Measurements from ENCODE around the gene PTF1A.

PTF1A gene

DNA sequence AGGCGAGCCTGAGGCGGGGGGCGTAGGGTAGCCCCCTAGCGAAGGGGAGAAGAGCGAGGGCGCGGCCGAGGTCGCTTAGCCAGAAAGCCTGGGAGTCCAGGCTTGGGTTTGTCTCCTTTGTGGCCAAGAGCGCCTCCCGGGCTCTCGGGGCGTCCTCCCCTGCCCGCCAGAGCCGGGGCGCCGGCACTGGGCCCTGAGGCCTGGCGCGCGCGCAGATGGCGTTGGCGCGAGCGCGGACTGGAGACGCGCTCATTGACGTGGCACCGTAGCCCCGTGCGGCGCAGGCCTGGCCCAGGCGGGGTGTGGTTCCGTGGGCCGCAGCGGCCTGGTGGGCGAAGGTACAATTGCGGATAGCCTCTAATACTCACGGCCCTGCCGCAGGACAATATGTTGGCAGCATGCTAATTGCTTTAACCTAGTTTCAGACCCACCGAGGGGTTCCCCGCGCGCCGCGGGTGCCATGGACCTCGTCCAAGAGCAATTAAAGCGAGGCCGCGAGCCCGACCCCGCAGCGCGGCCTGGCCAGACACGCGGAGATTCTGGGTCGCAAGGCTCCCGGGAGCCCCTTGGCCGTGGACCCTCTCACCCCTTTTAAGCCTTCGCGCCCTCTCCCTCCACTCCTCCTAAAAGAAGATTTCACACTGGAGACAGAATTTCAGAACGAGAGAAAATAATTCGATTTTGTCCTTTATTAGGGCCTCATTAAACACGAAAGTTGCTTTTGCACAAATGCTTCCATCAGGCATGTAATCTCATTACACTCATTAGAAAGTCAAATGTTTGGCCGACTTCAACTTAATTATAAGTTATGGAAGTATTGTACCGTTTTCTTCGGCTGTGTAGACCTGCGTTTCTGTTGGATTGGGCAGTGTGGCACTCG, 3.1 kb downstream of the PTF1A start:
- no peak overlapping the region for H3K4me3 ChIP-seq (ENCODE audit: low read depth, low read length)
- TF ChIP-seq CTCF (IDR thresholded peaks at IDR 0.05; ENCODE audit: low read depth, low read length, missing control alignments) = no peak
- no peak for DNase-seq (ENCODE audit: low read depth)

DNA sequence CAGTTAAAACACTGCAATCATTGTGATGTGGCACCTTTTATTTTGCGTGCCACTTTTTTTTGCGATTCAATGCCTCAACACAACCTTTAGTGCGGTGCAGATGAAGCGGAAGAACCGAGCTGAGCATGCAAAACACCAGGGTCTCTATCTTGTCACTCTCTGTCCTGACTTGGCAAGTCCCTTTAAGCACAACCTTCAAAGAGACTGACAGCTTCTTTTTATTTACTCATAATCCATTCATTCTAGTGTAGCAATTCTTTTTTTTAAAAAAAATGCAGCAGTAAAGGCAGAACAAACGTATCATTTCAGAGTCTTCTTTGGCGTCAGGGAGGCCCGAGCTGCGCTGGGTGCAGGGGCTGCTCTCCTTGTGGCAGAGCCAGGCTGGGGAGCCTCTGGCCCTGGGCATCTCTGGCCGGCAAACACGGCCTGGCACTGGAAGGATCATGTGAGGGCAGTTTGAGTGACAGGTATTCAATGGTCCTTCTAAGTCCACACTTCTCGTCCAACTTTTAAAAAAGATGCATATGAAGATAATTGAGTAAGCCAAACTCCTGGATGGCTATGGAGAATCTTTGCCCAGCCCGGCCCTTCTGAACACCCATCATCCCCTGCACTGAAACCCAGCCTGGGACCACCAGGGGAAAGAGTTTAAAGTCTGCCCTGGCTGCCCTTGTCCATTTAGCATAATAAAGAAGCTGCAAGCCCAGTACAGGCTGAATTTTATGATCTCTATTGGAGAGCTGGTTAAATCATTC, 3.9 kb downstream of the PTF1A start:
- H3K4me3 ChIP-seq (ENCODE audit: low read depth, low read length) = no peak overlapping the region
- TF ChIP-seq CTCF (IDR thresholded peaks at IDR 0.05; ENCODE audit: low read depth, low read length, missing control alignments) = no peak
- no peak for DNase-seq (ENCODE audit: low read depth)

GRCh38 chr10:23196915-23197314, 4.8 kb downstream of the PTF1A start:
- no peak overlapping the region for H3K4me3 ChIP-seq (ENCODE audit: low read depth, low read length)
- no peak for TF ChIP-seq CTCF (IDR thresholded peaks at IDR 0.05; ENCODE audit: low read depth, low read length, missing control alignments)
- DNase-seq (ENCODE audit: low read depth) = no peak

GRCh38 chr10:23197416-23197861, 5.3 kb downstream of the PTF1A start:
- no peak for TF ChIP-seq CTCF (IDR thresholded peaks at IDR 0.05; ENCODE audit: low read depth, low read length, missing control alignments)

DNA sequence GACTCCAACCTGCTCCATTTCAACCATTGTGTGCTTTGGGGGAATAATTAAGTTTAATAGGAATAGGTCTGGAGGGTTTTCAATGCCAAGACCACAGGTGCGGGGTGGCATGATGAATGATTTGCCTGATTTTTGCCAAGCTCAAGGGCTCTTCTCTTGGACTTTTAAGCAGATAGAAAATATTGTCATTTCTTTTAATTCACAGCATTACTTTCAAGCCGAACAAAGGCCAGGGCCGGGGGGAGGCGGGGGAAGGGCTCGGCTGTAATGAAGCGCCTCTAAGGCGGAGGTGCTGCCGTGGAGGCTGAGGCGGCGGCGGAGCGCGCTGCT, 6.5 kb downstream of the PTF1A start:
- no peak overlapping the region for H3K4me3 ChIP-seq (ENCODE audit: low read depth, low read length)
- no peak for TF ChIP-seq CTCF (IDR thresholded peaks at IDR 0.05; ENCODE audit: low read depth, low read length, missing control alignments)

More at GRCh38 chr10:23197416-23197861, 5.3 kb downstream of the PTF1A start:
- DNase-seq (ENCODE audit: low read depth) = no peak
- no peak overlapping the region for H3K4me3 ChIP-seq (ENCODE audit: low read depth, low read length)

DNA sequence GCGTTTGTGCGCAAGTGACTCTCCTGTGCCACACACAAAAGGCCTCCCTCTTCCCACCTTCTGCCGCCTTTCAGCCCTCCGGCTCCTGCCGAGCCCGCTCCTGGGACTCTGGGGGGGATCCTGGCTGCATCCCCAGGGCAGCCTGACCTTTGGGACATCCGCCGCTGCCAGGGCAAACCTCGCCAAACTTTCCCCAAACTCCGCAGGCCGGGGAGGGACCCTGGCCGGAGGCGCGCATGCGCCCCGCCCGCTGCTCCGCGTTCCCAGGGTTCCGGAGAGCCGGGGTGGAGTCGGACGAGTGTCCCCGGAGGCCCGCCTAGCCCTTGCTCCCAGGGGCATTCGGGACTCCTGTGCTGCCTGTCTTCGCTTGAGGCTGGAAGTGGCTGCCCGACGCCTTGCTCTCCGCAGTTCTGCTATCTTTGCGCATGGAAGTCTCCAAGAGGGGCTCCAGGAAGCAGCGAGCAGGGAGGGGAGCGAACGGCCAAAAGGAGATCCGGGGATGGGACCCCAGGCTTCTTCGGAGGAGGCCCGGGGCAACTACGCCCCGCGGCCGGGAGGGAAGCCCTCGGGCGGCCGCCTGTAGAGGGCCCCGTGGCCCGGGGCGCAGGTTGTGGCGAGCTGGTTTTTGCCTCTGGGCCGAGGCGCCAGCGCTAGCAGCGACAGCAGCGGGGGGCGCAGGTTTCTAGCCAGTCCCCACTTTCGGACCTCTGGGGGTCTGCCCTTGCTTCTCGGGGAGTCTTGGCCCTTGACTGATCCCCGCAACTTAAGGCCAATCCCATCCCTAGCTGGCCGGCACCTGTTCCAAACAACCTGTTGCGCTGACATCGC, 7.0 kb downstream of the PTF1A start:
- DNase-seq (ENCODE audit: low read depth) = no peak
- no peak overlapping the region for H3K4me3 ChIP-seq (ENCODE audit: low read depth, low read length)
- TF ChIP-seq CTCF (IDR thresholded peaks at IDR 0.05; ENCODE audit: low read depth, low read length, missing control alignments) = no peak

More for the DNA sequence above, 6.5 kb downstream of the PTF1A start:
- no peak for DNase-seq (ENCODE audit: low read depth)
